Measurements from ENCODE around the gene TINCR. TPM values are rescaled to one million over a fixed set of nuclear protein-coding genes. Genes with fewer than 3 reads are reported as not detected.

Gene TINCR
- polyA plus RNA-seq, 1 donor: 1.0 TPM

DNA sequence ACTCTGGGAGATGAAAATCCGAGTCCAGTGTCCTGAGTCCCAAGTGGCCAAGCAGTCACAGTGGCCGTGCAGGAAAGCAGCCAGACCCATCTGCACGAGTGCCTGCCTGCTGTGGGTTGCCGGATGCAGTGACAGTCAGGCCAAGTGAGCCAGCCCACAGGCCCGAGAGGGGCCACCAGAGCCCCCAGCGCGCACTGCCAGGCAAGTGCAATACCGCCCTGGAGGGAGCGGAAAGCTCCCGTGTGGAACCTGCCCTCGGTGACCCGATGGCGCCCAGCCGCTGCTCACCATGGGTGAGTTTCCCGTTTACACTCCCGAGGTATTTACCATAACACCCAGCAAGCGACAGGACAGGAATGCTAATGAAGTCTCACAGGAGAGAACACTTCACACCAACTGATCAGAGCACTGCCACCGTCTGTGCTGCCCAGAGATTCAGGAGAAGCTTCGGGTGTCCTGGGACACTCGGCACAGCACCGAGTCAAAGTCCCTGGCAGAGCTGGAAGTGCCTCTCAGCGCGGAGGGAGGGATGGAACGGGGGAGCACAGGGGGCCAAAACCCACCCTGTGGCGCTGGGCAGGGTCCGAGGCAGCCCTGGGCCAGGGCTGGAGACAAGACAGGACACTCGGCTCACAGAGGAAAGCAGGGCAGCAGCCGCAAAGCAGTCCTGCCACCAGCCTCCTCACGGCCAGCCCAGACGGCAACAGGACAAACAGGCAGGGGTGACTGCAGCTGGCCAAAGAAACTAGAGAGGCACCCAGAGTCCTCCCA, 21.3 kb upstream of the TINCR start:
- DNase-seq (ENCODE audit: low read depth): no peak

DNA sequence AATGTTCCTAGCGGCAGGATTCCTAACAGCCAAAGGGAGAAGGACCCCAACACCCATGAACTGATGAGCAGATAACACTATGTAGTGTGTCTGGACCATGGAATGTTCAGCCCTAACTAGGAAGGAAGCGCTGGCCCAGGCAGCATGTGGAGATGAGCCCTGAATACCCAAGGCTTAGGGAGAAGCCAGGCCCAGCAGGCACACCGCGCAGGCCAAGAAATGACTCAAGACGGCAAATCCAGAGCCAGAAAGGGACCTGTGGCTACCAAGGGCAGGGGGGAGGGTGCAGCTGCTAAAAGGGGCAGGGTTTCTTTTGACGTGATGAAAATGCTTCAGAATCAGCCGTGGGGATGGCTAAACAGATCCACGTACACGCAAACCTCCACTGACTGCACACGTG, 20.7 kb upstream of the TINCR start:
- no peak for DNase-seq (ENCODE audit: low read depth)

- no peak for DNase-seq (ENCODE audit: low read depth)
Observed at GRCh38 chr19:5587661-5588060, 19.9 kb upstream of the TINCR start.

DNA sequence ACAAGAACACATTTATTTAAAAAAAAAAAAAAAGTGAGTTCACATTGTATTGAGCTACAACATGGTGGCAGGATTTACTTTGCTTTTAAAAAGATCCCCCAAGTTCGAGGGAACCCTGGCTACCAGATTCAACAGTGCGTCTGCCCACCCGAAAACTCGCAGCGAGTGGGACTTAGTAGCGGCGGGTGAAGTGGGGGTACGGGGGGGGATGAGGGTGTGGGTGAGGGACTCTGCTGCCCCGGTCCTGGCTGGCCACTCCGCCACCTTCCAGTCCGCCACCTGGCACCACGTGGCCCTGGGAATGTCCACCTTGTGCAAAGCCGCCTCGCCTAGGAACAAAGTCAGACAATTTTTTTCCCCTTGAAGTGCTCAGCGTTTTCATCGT, 19.3 kb upstream of the TINCR start:
- DNase-seq (ENCODE audit: low read depth): no peak

DNA sequence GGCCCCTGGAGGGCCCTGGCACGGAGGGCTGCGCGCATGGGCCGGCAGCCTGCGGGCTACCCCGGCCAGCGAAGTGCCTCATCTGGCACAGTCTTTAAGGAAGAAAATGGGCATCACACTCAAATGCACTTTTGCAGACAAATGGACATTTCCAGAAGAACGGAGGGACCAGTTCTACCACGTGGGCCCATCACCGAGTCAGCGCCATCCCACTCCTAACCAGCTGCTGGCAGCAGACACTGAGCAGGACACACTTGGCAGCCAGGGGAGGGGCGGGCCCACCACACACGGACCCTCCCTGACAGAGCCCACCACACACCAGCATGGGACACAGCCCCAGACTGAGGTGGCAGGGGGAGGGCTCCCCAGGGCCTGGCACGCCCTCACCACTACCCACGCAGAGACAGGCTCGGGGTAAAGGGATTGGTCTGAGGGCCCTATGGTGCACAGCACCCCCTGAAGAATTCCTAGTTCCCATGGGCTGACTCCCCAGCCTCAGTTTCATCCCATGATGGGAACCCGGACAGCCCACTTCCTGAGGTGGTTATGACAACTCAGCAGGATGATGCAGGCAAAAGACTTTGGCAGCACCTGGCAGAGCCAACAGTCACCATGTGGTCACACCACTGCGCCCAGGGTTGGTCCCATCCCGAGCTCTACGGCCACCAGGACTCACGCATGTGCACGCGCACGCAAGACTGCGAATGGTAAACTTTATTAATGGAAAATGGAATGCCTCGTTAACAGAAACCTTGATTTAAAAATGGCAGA, 18.7 kb upstream of the TINCR start:
- DNase-seq (ENCODE audit: low read depth): no peak

- no peak for DNase-seq (ENCODE audit: low read depth)
Observed at GRCh38 chr19:5585461-5586299, 17.9 kb upstream of the TINCR start.

GRCh38 chr19:5580161-5580571, 12.4 kb upstream of the TINCR start:
- no peak for DNase-seq (ENCODE audit: low read depth)

DNA sequence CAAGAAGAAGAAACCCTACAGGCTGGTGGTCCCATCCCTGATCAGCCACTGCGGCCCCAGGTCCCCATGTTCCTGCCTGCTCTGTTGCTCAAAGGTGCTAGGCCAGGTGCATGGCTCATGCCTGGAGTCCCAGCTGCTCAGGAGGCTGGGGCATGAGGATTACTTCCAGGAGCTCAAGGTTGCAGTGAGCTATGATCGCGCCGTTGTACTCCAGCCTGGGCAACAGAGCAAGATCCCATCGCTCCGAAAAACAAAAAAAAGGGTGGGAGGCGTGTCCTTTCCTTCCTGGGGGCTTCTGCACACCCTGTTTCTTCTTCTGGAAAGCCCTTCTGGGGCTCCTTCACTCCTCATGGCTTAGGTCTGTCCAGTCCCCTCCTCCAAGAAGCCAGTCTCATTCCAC, 11.9 kb upstream of the TINCR start:
- no peak for DNase-seq (ENCODE audit: low read depth)

DNA sequence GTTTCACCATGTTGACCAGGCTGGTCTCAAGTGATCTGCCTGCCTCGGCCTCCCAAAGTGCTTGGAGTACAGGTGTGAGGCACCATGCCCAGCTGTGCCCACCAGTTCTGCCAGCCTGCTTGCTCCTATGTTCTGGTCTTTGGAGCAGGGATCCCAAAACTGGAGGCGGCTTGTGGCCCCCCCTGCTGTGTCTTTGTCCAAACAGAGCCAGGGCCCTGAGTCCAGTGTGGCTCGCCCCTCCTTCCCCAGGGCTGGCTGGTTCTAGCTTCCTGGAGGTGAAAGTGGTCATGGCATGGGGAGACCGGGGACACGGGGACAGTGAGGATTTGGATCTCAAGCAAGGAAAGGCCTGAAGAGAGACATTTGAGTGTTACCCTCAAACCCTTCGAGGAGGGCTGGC, 11.5 kb upstream of the TINCR start:
- DNase-seq (ENCODE audit: low read depth): no peak

GRCh38 chr19:5578097-5578846, 10.5 kb upstream of the TINCR start:
- DNase-seq (ENCODE audit: low read depth): peak; percentile 24

- no peak for DNase-seq (ENCODE audit: low read depth)
Observed at GRCh38 chr19:5575590-5575989, 7.8 kb upstream of the TINCR start.

DNA sequence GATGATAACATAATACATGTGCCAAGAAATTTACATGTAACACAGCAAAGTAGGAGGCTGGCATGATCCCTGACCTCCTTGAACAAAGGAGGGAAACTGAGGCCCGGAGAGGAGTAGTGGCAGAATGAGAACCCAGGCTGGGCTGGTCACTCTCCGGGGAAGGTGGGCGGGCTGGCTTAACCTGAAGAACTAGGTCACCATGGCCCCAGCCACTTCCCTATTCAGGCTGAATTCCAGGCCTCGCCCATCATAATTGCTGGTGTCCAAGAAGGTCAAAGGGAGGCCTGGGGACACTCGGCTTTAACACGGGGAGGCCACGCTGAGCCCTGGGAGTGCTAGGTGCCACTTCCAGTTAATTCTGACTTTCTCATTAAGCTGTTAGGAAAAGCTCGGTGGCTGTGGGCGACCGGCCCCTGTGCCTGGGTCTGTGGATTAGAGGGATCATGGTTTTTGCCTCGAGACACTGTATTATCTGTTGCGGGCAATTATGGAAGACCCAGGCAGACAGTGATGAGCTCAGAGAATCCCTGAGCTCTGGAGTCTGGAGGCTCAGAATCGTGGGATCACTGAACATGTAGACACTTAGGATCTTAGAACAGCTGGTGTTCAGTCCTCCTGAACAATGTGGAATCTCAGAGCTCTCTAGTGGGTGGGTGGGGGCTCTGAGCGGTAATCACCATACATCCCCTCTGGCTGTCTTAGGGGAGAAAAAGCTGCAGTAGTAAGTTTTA, 5.0 kb upstream of the TINCR start:
- no peak for DNase-seq (ENCODE audit: low read depth)

DNA sequence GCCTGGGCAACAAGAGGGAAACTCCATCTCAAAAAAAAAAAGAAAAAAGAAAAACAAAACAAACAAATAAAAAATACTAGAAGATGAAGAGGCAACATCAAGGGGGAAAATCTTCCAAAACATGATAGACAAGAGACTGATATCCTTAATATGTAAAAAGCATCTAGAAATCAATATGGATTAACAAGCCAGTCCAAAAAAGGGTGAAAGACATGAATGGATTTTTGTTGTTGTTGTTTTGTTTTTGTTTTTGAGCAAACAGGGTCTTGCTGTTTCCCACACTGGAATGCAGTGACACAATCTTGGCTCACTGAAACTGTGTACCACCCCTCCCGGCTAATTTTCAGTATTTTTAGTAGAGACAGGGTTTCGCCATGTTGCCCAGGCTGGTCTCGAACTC, 4.0 kb upstream of the TINCR start:
- DNase-seq (ENCODE audit: low read depth): no peak

DNA sequence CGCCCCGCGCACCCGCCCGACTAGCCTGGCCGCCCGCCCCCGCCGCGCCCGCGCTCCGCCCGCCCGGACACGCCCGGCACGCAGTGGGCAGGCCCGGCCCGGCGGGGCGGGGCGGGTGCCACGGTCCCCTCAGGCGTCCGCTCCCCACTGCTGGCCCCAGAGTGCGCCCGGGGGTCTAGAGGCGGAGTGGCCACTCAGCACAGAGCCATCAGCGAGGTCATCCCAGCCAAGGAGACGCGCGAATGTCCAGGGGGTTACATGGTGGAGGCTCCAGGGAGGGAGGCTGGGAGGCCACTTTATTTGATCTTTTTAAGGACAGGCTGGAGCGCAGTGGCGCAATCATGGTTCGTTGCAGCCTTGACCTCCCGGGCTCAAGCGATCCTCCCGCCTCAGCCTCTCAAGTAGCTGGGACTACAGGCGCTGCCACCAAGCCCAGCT, 236 bp upstream of the TINCR start:
- DNase-seq (ENCODE audit: low read depth): no peak

GRCh38 chr19:5564930-5565329, 2.8 kb downstream of the TINCR start:
- DNase-seq (ENCODE audit: low read depth): no peak

DNA sequence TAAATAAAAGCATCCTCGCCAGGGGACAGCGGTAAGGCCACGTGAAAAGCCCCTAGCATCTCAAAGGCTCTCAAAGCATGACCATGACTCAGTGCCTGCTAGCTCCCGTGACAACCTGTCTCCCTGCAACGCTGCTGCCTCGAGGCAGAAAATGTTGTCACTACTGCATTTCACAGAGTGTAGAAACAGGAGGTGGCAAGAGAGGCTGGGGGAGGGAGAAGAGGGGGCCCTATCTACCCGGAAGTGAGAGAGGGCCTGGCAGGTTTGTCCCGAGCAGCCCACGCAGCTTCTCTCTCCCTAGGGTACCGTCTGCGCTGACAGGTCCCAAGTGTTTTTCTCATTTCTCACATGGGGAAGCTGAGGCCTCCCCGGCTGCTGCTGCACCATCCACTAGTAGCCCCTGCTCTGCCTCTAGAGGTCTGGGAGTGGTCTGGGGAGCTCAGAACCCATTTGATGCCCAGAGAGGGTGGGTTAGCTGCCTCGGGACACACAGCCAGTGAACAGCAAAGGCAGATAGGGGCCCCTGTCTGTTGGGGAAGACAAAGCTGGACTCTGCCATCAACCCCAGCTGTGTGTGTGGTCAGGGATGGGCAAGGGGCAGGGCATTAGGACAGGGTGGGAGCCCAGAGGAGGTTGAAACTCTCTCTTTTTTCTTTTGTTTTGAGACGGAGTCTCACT, 3.7 kb downstream of the TINCR start:
- DNase-seq (ENCODE audit: low read depth): no peak

- no peak for DNase-seq (ENCODE audit: low read depth)
Observed at GRCh38 chr19:5563008-5563431, 4.7 kb downstream of the TINCR start.

DNA sequence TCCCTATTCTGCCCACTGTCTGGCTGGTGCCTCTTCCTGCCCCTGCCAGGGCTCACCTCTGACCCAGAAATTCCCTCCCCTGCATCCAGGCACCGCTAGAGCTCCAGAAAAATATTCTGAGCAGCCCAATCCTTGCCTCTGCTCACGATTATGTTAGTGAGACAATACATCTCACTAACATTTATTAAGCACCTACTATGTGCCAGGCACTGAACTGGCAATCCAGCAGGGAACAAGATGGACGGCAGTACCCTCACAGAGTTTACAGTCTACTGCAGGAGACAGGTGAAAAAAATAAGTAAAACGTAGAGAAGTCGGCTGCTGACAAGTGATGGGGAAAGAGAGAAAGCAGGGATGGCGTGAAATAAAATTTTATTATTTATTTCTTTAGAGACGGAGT, 5.5 kb downstream of the TINCR start:
- DNase-seq (ENCODE audit: low read depth): no peak

DNA sequence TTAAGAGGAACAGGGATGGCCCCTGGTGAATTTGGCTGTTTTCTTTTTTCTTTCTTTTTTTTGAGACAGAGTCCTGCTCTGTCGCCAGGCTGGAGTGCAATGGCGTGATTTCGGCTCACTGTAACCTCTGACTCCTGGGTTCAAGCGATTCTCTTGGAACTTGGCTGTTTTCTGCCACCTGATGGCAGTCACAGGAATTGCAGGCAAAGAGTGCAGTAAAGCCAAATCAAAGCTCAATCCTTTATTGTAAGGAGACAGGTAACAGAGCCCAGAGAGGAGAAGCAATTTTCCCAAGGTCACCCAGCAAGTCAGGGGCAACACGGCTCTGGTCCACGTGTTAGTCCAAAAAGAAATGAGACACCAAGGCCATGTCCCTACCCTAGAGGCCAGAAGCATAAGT, 6.2 kb downstream of the TINCR start:
- no peak for DNase-seq (ENCODE audit: low read depth)

GRCh38 chr19:5560156-5560555, 7.6 kb downstream of the TINCR start:
- DNase-seq (ENCODE audit: low read depth): no peak

- DNase-seq (ENCODE audit: low read depth): no peak
Observed at GRCh38 chr19:5559804-5560133, 8.0 kb downstream of the TINCR start.
